Measurements from ENCODE around the gene GSE1.

GRCh38 chr16:85636234-85636812, 23.2 kb downstream of the GSE1 start:
- TF ChIP-seq POLR2AphosphoS5 (IDR thresholded peaks at IDR 0.05), result no peak
- no peak for TF ChIP-seq CTCF (IDR thresholded peaks at IDR 0.05)
- TF ChIP-seq POLR2A (IDR thresholded peaks at IDR 0.05), result no peak

All from breast epithelium (tissue), 3 donors.